OCI-LY1 (cell line): Measurements from ENCODE around the gene CEP120.

Source experiments
- EZH2 ChIP-seq: fragments of 200-600 bp; sonication (generic), shearing (Covaris generic); IDR thresholded peaks from 2 replicates; pipeline ENCODE4 v1.8.0; 2017; ENCODE audit warnings: borderline replicate concordance, mixed run types, mild to moderate bottlenecking, antibody characterized with exemption, low read length, moderate library complexity, mixed read lengths
- TF ChIP-seq, protein P1 (sequence below): fragments of 200-600 bp; sonication (generic), shearing (Covaris generic); IDR thresholded peaks from 2 replicates; pipeline ENCODE4 v1.5.1; 2017; ENCODE audit warnings: mild to moderate bottlenecking, antibody characterized with exemption, low read length, moderate library complexity, mixed read lengths

DNA sequence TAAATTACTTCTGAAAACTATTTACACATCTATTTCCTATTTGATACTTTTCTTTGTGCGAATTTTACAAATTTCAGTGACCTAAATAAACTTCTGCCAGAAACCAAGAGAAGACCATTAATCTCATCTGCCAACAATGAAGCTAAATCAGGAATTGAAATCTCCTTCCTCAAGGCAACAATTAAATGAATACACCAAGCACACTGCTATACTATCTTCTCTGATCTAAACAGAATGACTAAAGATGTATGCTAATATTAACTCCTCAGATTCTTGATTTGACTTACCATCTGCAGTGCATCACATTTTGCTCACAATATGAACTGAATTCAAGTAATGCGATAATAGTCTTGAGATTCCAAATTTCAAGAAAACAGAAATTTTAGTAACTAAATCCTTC lies 82.3 kb downstream of the CEP120 start:
- TF ChIP-seq, protein P1, sequence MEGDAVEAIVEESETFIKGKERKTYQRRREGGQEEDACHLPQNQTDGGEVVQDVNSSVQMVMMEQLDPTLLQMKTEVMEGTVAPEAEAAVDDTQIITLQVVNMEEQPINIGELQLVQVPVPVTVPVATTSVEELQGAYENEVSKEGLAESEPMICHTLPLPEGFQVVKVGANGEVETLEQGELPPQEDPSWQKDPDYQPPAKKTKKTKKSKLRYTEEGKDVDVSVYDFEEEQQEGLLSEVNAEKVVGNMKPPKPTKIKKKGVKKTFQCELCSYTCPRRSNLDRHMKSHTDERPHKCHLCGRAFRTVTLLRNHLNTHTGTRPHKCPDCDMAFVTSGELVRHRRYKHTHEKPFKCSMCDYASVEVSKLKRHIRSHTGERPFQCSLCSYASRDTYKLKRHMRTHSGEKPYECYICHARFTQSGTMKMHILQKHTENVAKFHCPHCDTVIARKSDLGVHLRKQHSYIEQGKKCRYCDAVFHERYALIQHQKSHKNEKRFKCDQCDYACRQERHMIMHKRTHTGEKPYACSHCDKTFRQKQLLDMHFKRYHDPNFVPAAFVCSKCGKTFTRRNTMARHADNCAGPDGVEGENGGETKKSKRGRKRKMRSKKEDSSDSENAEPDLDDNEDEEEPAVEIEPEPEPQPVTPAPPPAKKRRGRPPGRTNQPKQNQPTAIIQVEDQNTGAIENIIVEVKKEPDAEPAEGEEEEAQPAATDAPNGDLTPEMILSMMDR = no peak
- TF ChIP-seq EZH2 = no peak
